ENCODE results near the gene HEXB. TPM values are rescaled to one million over a fixed set of nuclear protein-coding genes. Genes with fewer than 3 reads are reported as not detected.
A peak's percentile ranks its signal among the peaks of the same experiment; 100 is the strongest.

Gene HEXB
- total RNA-seq, 1 experiment from 2014 or later: 65.3 TPM

- no TSS peak for BruUV-seq (replicated peaks)
- H3K27ac ChIP-seq (ENCODE audit: low read depth, low read length, poor library complexity, severe bottlenecking): no peak overlapping the region
- no peaks in the 10 kb centered on the region for H3K27me3 ChIP-seq (replicated peaks; ENCODE audit: insufficient read depth, low read depth, low read length, poor library complexity)
- no peak for TF ChIP-seq EZH2 (IDR thresholded peaks at IDR 0.05; ENCODE audit: borderline replicate concordance, low read depth, low read length, poor library complexity, severe bottlenecking)
- TF ChIP-seq, protein P1, sequence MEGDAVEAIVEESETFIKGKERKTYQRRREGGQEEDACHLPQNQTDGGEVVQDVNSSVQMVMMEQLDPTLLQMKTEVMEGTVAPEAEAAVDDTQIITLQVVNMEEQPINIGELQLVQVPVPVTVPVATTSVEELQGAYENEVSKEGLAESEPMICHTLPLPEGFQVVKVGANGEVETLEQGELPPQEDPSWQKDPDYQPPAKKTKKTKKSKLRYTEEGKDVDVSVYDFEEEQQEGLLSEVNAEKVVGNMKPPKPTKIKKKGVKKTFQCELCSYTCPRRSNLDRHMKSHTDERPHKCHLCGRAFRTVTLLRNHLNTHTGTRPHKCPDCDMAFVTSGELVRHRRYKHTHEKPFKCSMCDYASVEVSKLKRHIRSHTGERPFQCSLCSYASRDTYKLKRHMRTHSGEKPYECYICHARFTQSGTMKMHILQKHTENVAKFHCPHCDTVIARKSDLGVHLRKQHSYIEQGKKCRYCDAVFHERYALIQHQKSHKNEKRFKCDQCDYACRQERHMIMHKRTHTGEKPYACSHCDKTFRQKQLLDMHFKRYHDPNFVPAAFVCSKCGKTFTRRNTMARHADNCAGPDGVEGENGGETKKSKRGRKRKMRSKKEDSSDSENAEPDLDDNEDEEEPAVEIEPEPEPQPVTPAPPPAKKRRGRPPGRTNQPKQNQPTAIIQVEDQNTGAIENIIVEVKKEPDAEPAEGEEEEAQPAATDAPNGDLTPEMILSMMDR (conservative IDR thresholded peaks at IDR 0.05; ENCODE audit: low read depth, low read length): no peak
- H3K9me3 ChIP-seq (ENCODE audit: low read depth, low read length, poor library complexity, severe bottlenecking): no peaks in the 10 kb centered on the region
- no peaks in the 10 kb centered on the region for H3K36me3 ChIP-seq (ENCODE audit: insufficient read depth, low read length, poor library complexity, severe bottlenecking)
- POLR2A ChIA-PET (ENCODE audit: low non-redundant PET): no interaction called here
- CTCF ChIA-PET: no interaction called here
- H3K4me3 ChIP-seq (ENCODE audit: low read depth, low read length, poor library complexity, severe bottlenecking): no peak overlapping the region
- H3K4me1 ChIP-seq (ENCODE audit: insufficient read depth, low read length, poor library complexity, severe bottlenecking): peaks cover 28% of the 10 kb centered on the region
- intact Hi-C loops (cut with micrococcal nuclease; ENCODE audit: unreplicated experiment): loop anchor here (1.0 to 10.0 kb wide), 9 partner anchors 99 to 845 kb away; no protein-coding TSS in a partner anchor
- no peak for DNase-seq (ENCODE audit: low spot score)
Observed at GRCh38 chr5:74642543-74642863, 42.5 kb upstream of the HEXB start.

DNA sequence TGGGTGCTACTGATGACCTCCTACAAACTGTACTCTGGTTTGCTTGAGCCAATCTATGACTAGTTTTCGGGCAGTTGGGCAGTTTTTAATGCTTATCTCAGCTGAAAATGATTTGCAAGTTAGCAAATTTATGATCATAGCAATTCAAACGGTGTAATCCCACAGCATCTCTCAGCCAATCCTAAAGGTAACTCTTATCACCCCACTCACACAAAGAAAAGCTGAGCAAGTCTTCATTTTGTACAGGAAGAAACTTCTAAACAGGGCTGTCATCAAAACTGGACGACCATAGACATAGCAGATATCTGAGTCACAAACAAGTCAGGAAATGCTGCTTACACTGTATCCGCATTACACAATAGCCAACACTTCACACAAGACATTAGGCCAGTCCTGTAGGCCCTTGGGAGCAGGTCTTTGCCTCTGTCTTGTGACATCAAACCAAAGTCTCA, 41.9 kb upstream of the HEXB start:
- no peaks in the 10 kb centered on the region for H3K27me3 ChIP-seq (replicated peaks; ENCODE audit: insufficient read depth, low read depth, low read length, poor library complexity)
- no peaks in the 10 kb centered on the region for H3K36me3 ChIP-seq (ENCODE audit: insufficient read depth, low read length, poor library complexity, severe bottlenecking)
- TF ChIP-seq, protein P1 (conservative IDR thresholded peaks at IDR 0.05; ENCODE audit: low read depth, low read length): no peak
- TF ChIP-seq EZH2 (IDR thresholded peaks at IDR 0.05; ENCODE audit: borderline replicate concordance, low read depth, low read length, poor library complexity, severe bottlenecking): no peak
- ChIA-PET CTCF (no interaction called here), POLR2A (ENCODE audit: low non-redundant PET) (interaction anchor here (0.6 kb wide), 1 partner anchor 756 kb away, joined by 3 read pairs; no protein-coding TSS in a partner anchor)
- no peak overlapping the region for H3K4me3 ChIP-seq (ENCODE audit: low read depth, low read length, poor library complexity, severe bottlenecking)
- no peaks in the 10 kb centered on the region for H3K9me3 ChIP-seq (ENCODE audit: low read depth, low read length, poor library complexity, severe bottlenecking)
- H3K27ac ChIP-seq (ENCODE audit: low read depth, low read length, poor library complexity, severe bottlenecking): no peak overlapping the region
- H3K4me1 ChIP-seq (ENCODE audit: insufficient read depth, low read length, poor library complexity, severe bottlenecking): peaks cover 28% of the 10 kb centered on the region
- BruUV-seq (replicated peaks): no TSS peak
- peak; percentile 92 for DNase-seq (ENCODE audit: low spot score)
- intact Hi-C loops (cut with micrococcal nuclease; ENCODE audit: unreplicated experiment): loop anchor here (2.0 to 10.0 kb wide), 8 partner anchors 211 to 846 kb away; no protein-coding TSS in a partner anchor

DNA sequence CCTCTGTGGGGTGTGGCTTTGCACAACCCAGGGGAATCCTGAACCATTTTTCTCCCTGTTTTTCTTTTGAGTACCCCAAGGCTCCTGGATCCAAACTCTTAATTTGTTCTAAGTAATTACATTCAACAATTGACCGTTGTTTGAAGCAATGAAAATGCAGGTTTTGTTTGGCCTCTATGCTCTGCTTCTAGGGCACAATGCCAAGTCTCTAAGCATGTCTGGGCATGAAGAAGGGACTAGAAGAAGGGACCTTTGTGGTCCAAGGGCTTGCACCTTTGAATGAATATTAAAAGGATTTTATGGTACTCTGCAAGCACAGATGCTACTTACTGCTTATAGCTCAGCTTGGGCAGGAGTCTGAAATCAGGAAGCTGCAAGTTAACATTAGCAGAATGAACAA, 37.9 kb upstream of the HEXB start:
- intact Hi-C loops (cut with micrococcal nuclease; ENCODE audit: unreplicated experiment): loop anchor here (10.0 kb wide), 2 partner anchors 352 to 522 kb away; no protein-coding TSS in a partner anchor
- Histone ChIP-seq H3K4me1 (ENCODE audit: insufficient read depth, low read length, poor library complexity, severe bottlenecking) (peaks cover 9% of the 10 kb centered on the region), H3K27ac (ENCODE audit: low read depth, low read length, poor library complexity, severe bottlenecking) (no peak overlapping the region), H3K27me3 (replicated peaks; ENCODE audit: insufficient read depth, low read depth, low read length, poor library complexity) (peaks cover 9% of the 10 kb centered on the region), H3K9me3 (ENCODE audit: low read depth, low read length, poor library complexity, severe bottlenecking) (no peaks in the 10 kb centered on the region), H3K4me3 (ENCODE audit: low read depth, low read length, poor library complexity, severe bottlenecking) (no peak overlapping the region), H3K36me3 (ENCODE audit: insufficient read depth, low read length, poor library complexity, severe bottlenecking) (no peaks in the 10 kb centered on the region)
- CTCF ChIA-PET: interaction anchor here (1.8 kb wide), 1 partner anchor 744 kb away, joined by 10 read pairs; no protein-coding TSS in a partner anchor
- BruUV-seq (replicated peaks): no TSS peak
- POLR2A ChIA-PET (ENCODE audit: low non-redundant PET): no interaction called here
- TF ChIP-seq, protein P1 (conservative IDR thresholded peaks at IDR 0.05; ENCODE audit: low read depth, low read length): no peak
- TF ChIP-seq EZH2 (IDR thresholded peaks at IDR 0.05; ENCODE audit: borderline replicate concordance, low read depth, low read length, poor library complexity, severe bottlenecking): no peak
- DNase-seq (ENCODE audit: low spot score): no peak
